HepG2 (cell line): ENCODE results near the gene SIGLEC1. TPM values are rescaled to one million over a fixed set of nuclear protein-coding genes. Genes with fewer than 3 reads are reported as not detected.

Experiments
- CENPT ChIP-seq: sonication (generic); formaldehyde crosslinking; IDR thresholded peaks from 2 replicates; pipeline ENCODE4 v1.8.0; 2022; ENCODE audit warnings: low read depth, mild to moderate bottlenecking, moderate library complexity, missing genetic modification reagents
- CHCHD3 ChIP-seq: sonication (generic); formaldehyde crosslinking; IDR thresholded peaks from 2 replicates; pipeline ENCODE4 v1.8.0; 2022; ENCODE audit warnings: mild to moderate bottlenecking, missing genetic modification reagents, moderate library complexity
- FOXK1 ChIP-seq: sonication (generic); formaldehyde crosslinking; IDR thresholded peaks from 2 replicates; pipeline ENCODE4 v1.4.0; 2020; ENCODE audit warnings: low read depth, missing genetic modification reagents, borderline replicate concordance
- HNF1A ChIP-seq, 2 experiments: sonication (generic) in 1 of 2; formaldehyde crosslinking in 1 of 2; IDR thresholded peaks; 2 replicates each; pipeline versions ENCODE4 v1.4.0 to v1.6.1; 2016 to 2020; ENCODE audit warnings: borderline replicate concordance in 1 of 2, low read depth in 1 of 2, mild to moderate bottlenecking in 1 of 2, missing genetic modification reagents in 1 of 2
- IRF9 ChIP-seq: sonication (generic); formaldehyde crosslinking; IDR thresholded peaks from 2 replicates; pipeline ENCODE4 v1.8.0; 2022; ENCODE audit warnings: missing genetic modification reagents, mild to moderate bottlenecking, borderline replicate concordance
- KDM4B ChIP-seq: sonication (generic); formaldehyde crosslinking; IDR thresholded peaks from 2 replicates; pipeline ENCODE4 v1.4.0; 2020; ENCODE audit warnings: missing genetic modification reagents
- MXD1 ChIP-seq: sonication (generic); formaldehyde crosslinking; IDR thresholded peaks from 2 replicates; pipeline ENCODE4 v1.4.0; 2020; ENCODE audit warnings: mild to moderate bottlenecking, missing genetic modification reagents
- RNF219 ChIP-seq: sonication (generic); formaldehyde crosslinking; IDR thresholded peaks from 2 replicates; pipeline ENCODE4 v1.5.0; 2020; ENCODE audit warnings: mild to moderate bottlenecking, missing genetic modification reagents
- SIX4 ChIP-seq: sonication (generic); formaldehyde crosslinking; IDR thresholded peaks from 2 replicates; pipeline ENCODE4 v1.4.0; 2020; ENCODE audit warnings: missing genetic modification reagents
- SMC3 ChIP-seq: IDR thresholded peaks from 2 replicates; pipeline ENCODE4 v1.6.1; 2011; ENCODE audit warnings: low read length, improper control_type of control experiment
- SNAPC5 ChIP-seq: sonication (generic); formaldehyde crosslinking; IDR thresholded peaks from 2 replicates; pipeline ENCODE4 v1.8.1; 2023; ENCODE audit warnings: mild to moderate bottlenecking, missing genetic modification reagents, borderline replicate concordance
- ZNF263 ChIP-seq: sonication (generic); formaldehyde crosslinking; IDR thresholded peaks from 2 replicates; pipeline ENCODE4 v1.4.0; 2020; ENCODE audit warnings: missing genetic modification reagents
- ZNF577 ChIP-seq: sonication (generic); formaldehyde crosslinking; IDR thresholded peaks from 2 replicates; pipeline ENCODE4 v1.4.0; 2020; ENCODE audit warnings: mild to moderate bottlenecking, low read depth, missing genetic modification reagents, borderline replicate concordance
- ZNF891 ChIP-seq: sonication (generic); formaldehyde crosslinking; IDR thresholded peaks from 2 replicates; pipeline ENCODE4 v1.5.0; 2020; ENCODE audit warnings: mild to moderate bottlenecking, missing genetic modification reagents
- polyA plus RNA-seq, 8 experiments: library from polyadenylated mRNA; depleted of rRNA in 3 of 8; stranded (reverse) in 7 of 8; unstranded in 1 of 8; fragments of >200 nt; fragmentation: Illumina TruSeq in 4 of 8; extraction: Trizol in 4 of 8; gene quantifications; 2 replicates each; pipeline versions ENCODE4 v1.2.1 to v1.2.3, GENCODE V29; 2011 to 2016; ENCODE audit warnings: low read depth in 4 of 8, missing spikeins in 1 of 8, mixed read lengths in 1 of 8; ENCODE audit not compliant: insufficient read depth in 1 of 8
- total RNA-seq, 5 experiments: library from RNA; depleted of rRNA; stranded (reverse); fragments of >200 nt; fragmentation: Illumina TruSeq; extraction: Trizol; gene quantifications; 2 replicates each; pipeline ENCODE4 v1.2.3, GENCODE V29; 2016; ENCODE audit warnings: low read depth in 1 of 5
- TF ChIP-seq, protein P1 (sequence below): sonication (generic); formaldehyde crosslinking; IDR thresholded peaks from 2 replicates; pipeline ENCODE4 v1.5.0; 2020; ENCODE audit warnings: missing genetic modification reagents
- TF ChIP-seq, protein P2 (sequence below): sonication (generic); formaldehyde crosslinking; IDR thresholded peaks from 2 replicates; pipeline ENCODE4 v1.4.0; 2020; ENCODE audit warnings: missing genetic modification reagents

Gene SIGLEC1
- total and polyA plus RNA-seq, 2 of the 13 experiments (the other 11 are each of a cell fraction or from before 2014, with no cell fraction given): 0.01 TPM; not detected in 1

- 0 out of 2 replicates have a peak, but pooled peaks have one; percentile 26 for TF ChIP-seq MXD1
- no peak for TF ChIP-seq HNF1A (IDR thresholded peaks at IDR 0.05; ENCODE audit: low read depth)
- TF ChIP-seq HNF1A (CRISPR knock-in tag; IDR thresholded peaks at IDR 0.05; ENCODE audit: borderline replicate concordance): 0 out of 2 replicates have a peak, but pooled peaks have one; percentile 8
- TF ChIP-seq CHCHD3: no peak
- TF ChIP-seq ZNF577 (CRISPR knock-in tag): no peak
- no peak for TF ChIP-seq SMC3
- TF ChIP-seq RNF219 (CRISPR knock-in tag): no peak
- no peak for TF ChIP-seq FOXK1 (CRISPR knock-in tag)
- TF ChIP-seq, protein P1, sequence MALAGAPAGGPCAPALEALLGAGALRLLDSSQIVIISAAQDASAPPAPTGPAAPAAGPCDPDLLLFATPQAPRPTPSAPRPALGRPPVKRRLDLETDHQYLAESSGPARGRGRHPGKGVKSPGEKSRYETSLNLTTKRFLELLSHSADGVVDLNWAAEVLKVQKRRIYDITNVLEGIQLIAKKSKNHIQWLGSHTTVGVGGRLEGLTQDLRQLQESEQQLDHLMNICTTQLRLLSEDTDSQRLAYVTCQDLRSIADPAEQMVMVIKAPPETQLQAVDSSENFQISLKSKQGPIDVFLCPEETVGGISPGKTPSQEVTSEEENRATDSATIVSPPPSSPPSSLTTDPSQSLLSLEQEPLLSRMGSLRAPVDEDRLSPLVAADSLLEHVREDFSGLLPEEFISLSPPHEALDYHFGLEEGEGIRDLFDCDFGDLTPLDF: no peak
- TF ChIP-seq, protein P2, sequence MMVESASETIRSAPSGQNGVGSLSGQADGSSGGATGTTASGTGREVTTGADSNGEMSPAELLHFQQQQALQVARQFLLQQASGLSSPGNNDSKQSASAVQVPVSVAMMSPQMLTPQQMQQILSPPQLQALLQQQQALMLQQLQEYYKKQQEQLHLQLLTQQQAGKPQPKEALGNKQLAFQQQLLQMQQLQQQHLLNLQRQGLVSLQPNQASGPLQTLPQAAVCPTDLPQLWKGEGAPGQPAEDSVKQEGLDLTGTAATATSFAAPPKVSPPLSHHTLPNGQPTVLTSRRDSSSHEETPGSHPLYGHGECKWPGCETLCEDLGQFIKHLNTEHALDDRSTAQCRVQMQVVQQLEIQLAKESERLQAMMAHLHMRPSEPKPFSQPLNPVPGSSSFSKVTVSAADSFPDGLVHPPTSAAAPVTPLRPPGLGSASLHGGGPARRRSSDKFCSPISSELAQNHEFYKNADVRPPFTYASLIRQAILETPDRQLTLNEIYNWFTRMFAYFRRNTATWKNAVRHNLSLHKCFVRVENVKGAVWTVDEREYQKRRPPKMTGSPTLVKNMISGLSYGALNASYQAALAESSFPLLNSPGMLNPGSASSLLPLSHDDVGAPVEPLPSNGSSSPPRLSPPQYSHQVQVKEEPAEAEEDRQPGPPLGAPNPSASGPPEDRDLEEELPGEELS (CRISPR knock-in tag): no peak
- no peak for TF ChIP-seq ZNF263 (CRISPR knock-in tag)
- no peak for TF ChIP-seq SNAPC5 (CRISPR knock-in tag)
- no peak for TF ChIP-seq CENPT
- TF ChIP-seq ZNF891 (CRISPR knock-in tag): no peak
- TF ChIP-seq KDM4B (CRISPR knock-in tag): no peak
- TF ChIP-seq IRF9 (CRISPR knock-in tag): peak; percentile 32; the same call in 1 of the 2 replicates
- TF ChIP-seq SIX4 (CRISPR knock-in tag): no peak
Measured at GRCh38 chr20:3681931-3682781, 30.2 kb downstream of the SIGLEC1 start, which contains the start of gene ADAM33 (continued).
